ENCODE measurements around the gene RNF182. TPM values are rescaled to one million over a fixed set of nuclear protein-coding genes. Genes with fewer than 3 reads are reported as not detected.
"Not testable (repeated sequence)": the region's sequence is repeated elsewhere in the genome, so short reads cannot be mapped to it uniquely, and the experiment has no call there.

RNF182 gene
- total RNA-seq, 2 donors from 2014 or later, result 0.06 TPM; not detected in 1

GRCh38 chr6:13943943-13944342 is 19.2 kb downstream of the RNF182 start:
- ATAC-seq (no peak), DNase-seq (no peak)
- intact Hi-C loops (cut with DNase I, micrococcal nuclease), result no loop called here

DNA sequence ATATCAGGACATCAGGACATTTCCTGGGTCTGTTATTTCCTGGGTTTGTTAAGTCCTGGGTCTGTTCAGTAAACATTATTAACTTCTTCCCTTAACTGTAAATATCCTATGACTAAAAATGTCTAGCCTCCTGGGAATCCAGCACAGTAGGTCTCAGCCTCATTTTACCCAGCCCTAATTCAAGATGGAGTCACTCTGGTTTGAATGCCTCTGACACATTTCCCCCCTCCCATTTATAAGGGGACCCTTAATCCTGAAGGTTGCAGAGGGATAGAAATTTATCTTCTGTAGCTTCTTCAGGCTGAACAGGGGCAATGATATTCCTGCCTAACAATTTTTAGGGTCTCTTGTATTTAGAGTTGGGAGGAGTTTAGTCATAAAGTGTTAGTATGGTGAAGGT is 21.8 kb downstream of the RNF182 start:
- no peak for ATAC-seq
- intact Hi-C loops (cut with DNase I, micrococcal nuclease), result no loop called here

DNA sequence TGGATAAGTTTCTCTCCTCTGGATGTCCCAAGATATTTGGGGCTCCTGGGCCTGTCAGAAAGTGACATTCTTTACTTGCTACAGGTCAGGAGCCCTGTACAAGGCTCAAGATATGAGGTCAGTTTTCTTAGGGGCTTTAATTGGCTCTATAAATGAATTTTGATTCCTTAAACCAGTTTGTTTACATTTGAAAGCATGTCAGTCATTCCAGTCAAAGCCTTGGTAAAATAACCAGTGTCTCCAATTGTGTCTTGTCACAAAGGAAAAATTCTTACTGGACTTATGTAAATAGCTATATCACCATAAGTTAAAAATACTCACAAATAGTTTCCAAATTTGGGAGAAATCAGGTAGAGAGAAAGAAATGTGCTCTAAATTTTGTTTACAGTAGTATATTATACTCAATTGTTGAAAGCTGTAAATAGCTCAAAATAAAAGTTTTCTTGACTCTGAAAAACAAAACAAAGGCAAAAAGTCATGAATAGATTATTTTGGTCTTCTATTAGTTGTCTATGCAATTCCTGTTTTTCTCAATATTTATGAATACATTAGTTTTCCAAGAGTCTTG is 22.9 kb downstream of the RNF182 start:
- intact Hi-C loops (cut with DNase I, micrococcal nuclease), result no loop called here
- no peak for DNase-seq
- no peak for ATAC-seq

More for the DNA sequence above, 21.8 kb downstream of the RNF182 start:
- no peak for DNase-seq

- intact Hi-C loops (cut with DNase I, micrococcal nuclease), result no loop called here
- ATAC-seq (no peak), DNase-seq (no peak)
Observed at GRCh38 chr6:13952101-13952500, 27.3 kb downstream of the RNF182 start.

- intact Hi-C loops (cut with DNase I, micrococcal nuclease), result no loop called here
- ATAC-seq, result no peak
- no peak for DNase-seq
Observed at GRCh38 chr6:13953061-13953705, 28.4 kb downstream of the RNF182 start.

GRCh38 chr6:13965582-13966127 is 40.9 kb downstream of the RNF182 start:
- intact Hi-C loops (cut with DNase I, micrococcal nuclease), result no loop called here
- no peak for ATAC-seq
- DNase-seq, result no peak

DNA sequence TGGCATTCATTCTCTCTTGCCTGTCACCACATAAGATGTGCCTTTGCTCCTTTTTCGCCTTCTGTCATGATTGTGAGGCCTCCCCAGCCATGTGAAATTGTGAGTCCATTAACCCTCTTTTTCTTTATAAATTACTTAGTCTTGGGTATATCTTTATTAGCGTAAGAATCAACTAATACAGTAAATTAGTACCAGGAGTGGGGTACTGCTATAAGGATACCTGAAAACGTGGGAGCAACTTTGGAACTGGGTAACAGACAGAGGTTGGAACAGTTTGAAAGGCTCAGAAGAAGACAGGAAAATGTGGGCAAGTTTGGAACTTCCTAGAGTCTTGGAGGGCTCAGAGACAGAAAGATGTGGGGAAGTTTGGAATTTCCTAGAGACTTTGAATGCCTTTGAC is 46.6 kb downstream of the RNF182 start:
- intact Hi-C loops (cut with DNase I, micrococcal nuclease), result no loop called here
- no peak for DNase-seq
- no peak for ATAC-seq

GRCh38 chr6:13972602-13973001 is 47.9 kb downstream of the RNF182 start:
- DNase-seq; ATAC-seq; intact Hi-C loops (cut with DNase I, micrococcal nuclease): not testable (repeated sequence)

- ATAC-seq; intact Hi-C loops (cut with DNase I, micrococcal nuclease): not testable (repeated sequence)
Observed at GRCh38 chr6:13973422-13973821, 48.7 kb downstream of the RNF182 start.

DNA sequence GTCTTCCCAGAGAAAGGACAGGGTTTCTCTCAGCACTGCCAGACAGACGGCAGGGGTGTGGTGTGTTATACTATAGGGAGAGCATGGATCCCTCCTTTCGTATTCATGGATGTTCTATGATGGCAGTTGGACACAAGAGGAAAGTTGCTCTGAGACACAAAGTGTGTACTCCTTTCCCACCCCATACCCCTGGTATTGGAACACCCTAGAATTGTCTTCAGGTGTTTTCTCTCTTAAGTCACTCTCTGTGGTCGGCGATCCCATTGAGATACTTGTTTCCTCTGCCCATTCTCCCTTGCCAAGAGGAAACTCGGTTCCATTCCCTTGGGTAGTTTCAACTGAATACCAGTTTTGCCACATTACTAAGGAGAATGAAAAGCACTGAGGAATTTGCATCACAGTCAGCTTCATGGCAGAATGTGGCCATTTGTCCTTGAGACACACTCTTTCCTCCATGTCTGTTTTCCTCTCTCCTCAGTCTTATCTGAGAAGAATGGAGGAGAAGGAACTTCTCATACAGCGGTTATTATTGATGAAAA is 53.4 kb downstream of the RNF182 start:
- intact Hi-C loops (cut with DNase I, micrococcal nuclease), result no loop called here
- ATAC-seq, result no peak
- DNase-seq, result no peak

More at GRCh38 chr6:13973422-13973821, 48.7 kb downstream of the RNF182 start:
- DNase-seq, result not testable (repeated sequence)

- intact Hi-C loops (cut with DNase I, micrococcal nuclease), result no loop called here
- ATAC-seq, result no peak
- no peak for DNase-seq
Observed at GRCh38 chr6:13978787-13979186, 54.0 kb downstream of the RNF182 start.

DNA sequence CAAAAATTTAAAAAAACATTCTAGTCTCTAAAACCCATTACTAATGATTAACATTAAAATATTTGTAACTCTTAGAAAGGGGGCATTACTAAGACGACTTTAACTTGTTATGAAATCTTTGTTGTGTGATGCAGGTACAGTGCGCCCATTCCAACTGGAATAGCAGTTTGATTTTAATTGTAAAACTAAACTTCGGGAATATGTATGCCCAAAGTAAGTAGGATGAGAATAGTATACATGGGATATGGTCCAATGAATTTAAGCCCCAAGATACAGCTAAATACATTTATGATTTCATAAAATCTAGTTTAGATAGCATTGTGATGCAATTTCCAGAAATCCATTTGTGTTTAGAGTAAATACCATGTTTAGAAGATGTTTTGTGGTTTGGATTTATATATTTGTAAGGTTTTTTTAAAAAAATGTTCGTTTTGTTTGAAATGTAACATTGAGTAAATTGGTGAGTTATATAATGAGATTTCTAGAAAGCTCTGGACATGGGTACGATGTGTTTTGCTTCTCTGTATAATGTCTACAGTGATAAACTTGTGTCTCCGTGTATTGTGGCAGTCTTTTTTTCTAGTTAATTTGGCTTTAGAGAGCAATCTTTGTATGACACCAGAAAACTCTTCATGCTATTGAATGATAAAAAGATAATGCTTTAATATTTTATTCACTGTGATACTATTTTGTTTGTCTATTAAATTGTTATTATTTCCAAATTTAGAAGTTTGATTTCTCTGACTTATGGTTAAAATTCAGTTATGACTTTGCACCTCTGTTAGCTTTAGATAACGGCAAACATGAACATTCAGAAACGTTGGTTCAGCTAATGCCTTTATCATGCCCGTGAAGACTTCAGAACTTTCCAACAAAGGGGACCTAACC is 54.8 kb downstream of the RNF182 start:
- no peak for ATAC-seq
- intact Hi-C loops (cut with DNase I, micrococcal nuclease), result no loop called here

DNA sequence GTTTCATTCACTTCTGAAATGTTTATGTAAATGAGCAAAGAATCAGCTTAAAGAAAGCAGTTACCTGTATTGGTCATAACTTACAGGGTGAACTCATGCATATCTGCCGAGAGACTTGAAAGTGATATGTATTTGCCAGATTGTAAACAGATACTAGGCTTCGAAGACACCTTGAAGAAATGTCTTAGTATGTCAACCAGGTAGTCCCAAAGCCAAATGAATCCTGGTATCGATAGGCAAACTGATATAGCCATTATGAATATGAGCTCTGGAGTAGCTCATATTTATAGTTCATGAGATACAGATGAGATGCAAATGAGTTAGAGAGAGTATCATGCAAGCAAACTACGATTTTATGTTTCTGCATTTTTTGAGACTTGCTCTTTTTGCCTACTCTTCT is 55.8 kb downstream of the RNF182 start:
- ATAC-seq (no peak), DNase-seq (no peak)
- intact Hi-C loops (cut with DNase I, micrococcal nuclease), result no loop called here

More for the DNA sequence above, 54.8 kb downstream of the RNF182 start:
- no peak for DNase-seq

DNA sequence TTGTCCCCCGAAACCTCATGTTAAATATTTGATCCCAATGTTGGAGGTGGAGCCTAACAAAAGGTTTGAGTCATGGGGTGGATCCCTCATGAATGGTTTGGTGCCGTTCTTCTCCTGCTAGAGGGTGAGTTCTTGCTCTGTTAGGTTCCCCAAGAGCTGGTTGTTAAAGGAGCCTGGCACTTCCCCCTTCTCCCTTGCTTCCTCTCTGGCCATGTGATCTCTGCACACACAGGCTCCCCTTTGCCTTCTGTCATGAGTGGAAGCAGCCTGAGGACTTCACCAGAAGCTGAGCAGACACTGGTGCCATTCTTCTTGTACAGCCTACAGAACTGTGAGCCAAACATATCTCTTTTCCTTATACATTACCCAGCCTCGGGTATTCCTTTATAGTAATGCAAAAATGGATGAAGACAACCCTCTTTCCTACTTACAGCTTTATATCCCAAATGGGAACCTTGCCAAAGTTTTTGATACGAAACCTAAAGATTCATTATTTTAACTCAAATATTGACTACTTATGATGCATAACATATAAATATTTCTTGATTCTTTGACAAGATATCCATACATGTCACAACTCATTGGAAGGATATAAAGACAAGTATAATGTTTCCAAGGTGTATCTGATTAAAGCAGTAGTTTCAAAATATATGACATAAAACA is 61.0 kb downstream of the RNF182 start:
- DNase-seq, result no peak
- ATAC-seq, result no peak
- intact Hi-C loops (cut with DNase I, micrococcal nuclease), result no loop called here

GRCh38 chr6:13986700-13987399 is 62.1 kb downstream of the RNF182 start:
- intact Hi-C loops (cut with DNase I, micrococcal nuclease), result no loop called here
- DNase-seq, result no peak
- ATAC-seq, result no peak

DNA sequence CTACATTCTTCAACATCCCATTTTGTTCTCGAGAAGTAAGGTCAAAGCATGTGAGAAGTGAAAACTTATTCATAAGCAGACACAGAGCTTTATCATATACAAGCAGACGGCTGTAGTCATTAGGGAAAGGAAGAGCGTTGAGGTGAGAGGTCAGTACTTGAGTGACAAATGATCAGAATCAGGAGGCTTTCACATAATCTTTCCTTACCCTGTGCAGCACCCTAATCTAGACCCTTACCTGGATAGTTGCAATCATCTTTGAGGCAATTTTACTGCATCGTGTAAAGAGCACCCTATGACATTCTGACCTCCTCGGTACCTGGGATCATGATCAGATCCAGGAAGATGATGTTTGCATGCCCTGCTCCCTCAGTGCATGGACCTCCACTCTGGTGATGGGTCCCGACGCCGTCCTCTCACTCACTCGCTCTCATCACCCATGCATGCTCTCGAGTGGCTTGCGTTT is 62.7 kb downstream of the RNF182 start:
- DNase-seq (no peak), ATAC-seq (no peak)
- intact Hi-C loops (cut with DNase I, micrococcal nuclease), result no loop called here

DNA sequence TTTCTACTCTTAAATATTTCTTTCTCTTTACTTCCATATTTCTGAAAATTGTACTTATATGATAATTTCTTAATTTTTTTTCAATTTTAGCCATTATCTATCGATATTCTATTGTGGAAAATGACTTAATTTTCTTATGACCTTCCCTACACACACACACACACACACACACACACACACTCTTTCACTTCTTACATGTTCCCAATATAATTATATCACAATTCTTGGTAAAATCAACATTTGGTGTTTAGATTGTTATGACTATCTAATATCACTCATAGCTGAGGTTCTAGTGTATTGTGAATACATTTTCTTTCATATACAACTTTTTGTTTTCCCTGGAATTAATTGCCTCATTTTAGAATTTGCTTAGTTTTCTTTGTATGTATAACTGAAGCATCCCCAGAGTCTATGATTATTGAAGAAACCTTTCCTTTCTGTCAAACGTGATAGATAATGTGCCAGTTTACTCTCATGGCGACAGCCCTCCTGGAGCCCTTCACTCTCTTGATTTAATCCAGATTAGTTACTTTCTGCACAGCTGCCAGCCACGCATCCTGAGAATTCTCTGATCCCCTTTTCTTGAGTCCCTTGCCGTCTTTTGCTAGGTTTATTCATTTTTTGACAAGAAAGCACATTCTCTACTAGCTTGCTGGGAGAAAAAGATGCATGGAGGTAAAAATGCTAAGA is 63.4 kb downstream of the RNF182 start:
- ATAC-seq (no peak), DNase-seq (no peak)
- intact Hi-C loops (cut with DNase I, micrococcal nuclease), result no loop called here

GRCh38 chr6:13988908-13989307 is 64.2 kb downstream of the RNF182 start:
- DNase-seq, result no peak
- intact Hi-C loops (cut with DNase I, micrococcal nuclease), result no loop called here
- ATAC-seq, result no peak
